GM19372 (cell line): ENCODE measurements around the gene LHX4.

Source experiments
- ATAC-seq: cut with Tn5 transposase; IDR thresholded peaks from one replicate; pipeline ENCODE4 v1.9.1; 2021; ENCODE audit warnings: mild to moderate bottlenecking, low read depth, moderate library complexity; ENCODE audit not compliant: unreplicated experiment

LHX4 gene

DNA sequence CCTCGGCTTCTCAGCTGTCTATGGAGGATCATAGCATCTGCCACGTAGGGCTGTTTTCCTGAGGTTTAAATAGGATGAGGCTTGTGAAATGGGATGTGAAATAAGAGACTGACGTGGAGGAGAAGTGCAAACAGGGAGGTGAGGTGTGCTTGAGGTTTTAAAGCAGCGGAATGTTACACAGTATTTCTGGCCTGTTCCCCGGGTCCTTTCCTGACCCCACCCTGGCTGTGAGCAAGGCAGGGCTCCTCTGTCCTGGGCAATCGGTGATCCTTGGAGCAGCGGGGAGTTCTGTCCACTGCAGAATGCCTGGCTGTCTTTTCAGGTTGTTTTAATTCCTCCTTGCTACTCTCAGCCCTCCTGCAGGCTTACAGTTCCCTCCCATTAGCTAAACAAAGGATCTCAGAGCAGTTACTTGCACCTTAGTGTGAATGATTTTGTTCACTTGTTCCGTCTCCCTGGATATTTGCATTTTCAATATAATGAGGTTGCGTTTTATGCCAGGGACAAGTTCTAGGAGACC lies 38.6 kb downstream of the LHX4 start:
- ATAC-seq = no peak

DNA sequence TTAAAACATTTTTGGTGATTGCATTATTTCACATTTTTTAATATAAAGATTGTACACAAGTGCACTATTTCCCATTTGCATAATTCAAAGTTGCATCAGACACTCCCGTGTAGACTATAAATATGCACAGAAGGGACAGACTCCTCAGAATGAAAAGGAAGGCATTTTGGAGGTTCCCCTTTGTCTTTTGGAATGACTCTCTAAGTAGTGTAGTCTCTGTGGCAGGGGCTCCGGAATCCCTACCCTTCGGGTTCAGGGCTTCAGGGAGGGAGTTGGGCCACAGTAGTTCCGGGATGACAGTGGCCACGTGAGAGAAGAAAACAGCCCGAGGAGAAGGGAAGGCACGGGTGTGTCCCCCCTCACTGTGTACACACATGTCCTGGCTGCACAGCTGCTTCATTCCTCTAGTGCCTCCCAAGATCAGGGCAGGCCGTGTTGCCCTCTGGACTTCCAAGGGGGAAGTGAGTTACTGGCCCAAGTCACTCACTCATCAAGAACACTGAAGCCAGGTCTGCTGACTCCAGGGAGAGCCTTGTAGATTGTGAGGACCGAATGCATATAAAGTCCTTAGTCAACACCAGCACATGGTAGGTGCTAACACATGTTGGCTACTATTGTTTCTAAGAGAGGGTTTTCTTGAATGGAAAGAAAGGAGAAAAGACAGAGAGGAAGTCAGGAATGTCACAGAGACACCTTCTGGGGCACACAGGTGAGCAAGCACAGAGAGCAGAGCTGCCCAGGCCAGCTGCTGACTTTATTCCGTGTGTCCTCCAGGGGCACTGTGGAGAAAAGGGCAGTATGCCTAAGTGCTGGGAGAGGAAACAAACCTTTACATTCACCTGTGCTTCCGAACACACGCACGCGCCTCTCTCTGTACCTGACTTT lies 39.8 kb downstream of the LHX4 start:
- no peak for ATAC-seq

DNA sequence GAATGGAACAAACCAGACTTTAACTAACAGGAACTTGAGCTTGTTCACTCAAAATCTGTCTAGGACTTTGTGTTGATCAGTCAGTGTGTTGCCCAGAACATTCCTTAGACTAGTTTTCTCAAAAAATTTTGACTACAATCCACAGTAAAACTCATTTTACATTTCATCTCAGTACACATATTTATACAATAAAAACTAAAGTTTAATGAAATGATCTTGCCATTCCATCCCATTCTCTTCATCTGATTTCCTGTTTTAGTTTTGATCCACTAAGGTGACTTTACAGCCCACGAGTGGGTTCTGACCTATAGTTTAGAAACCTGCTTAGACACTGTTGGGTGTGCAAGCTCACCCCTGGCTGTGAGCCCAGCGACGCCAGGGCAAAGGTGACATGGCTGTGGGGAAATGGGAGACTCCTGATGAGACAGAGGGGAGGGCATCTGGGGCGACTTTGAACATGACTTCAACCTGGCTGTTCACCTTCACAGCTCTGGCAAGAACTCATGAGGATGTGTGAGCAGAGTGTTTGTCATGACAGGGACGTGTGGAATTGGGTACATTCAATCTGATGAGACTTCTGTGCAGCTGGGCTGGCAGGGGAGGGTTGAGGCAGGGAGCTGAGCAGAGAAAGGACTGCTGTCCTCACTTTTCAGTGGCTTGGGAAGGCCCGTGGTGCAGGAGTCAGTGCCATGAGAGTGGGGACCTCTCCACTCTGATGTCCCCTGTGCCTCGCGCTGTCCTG lies 40.6 kb downstream of the LHX4 start:
- no peak for ATAC-seq

DNA sequence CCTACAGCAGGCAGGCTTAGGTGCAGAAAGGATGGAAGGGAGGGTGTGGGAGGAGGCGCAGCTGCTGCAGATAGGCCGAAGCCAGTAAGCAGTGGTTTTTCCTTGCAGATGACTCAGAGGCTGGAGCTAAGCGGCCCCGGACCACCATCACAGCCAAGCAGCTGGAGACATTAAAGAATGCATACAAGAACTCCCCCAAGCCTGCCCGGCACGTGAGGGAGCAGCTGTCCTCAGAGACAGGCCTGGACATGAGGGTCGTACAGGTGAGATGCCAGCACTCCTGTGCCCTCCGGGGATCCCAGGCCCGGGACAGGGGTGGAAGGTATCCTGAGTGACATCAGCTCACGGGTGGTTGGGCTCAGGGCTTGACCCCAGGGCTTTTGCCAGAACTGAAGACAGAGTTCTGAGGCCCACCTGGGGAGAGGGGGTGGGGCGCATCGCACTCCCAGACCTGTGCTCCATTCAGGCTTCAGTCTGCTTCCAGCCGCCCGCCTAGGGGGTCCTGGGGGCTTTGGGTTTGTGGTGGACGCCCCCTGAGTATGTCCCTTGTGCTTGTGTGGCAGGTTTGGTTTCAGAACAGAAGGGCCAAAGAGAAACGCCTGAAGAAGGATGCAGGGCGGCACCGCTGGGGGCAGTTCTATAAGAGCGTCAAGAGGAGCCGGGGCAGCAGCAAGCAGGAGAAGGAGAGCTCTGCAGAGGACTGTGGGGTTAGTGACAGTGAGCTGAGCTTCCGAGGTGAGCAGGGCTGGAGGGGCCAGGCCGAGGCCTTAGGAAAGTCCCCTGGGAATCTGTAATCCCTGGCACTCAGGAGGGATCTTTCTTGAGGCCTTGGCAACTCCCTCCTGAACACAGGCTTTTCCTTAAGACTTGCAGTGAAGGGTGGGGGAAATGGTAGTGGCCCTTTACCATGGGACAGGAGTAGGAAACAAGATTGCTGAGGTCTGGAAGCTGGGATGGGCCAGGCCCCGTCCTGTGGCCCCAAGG lies 41.5 kb downstream of the LHX4 start:
- ATAC-seq = no peak

DNA sequence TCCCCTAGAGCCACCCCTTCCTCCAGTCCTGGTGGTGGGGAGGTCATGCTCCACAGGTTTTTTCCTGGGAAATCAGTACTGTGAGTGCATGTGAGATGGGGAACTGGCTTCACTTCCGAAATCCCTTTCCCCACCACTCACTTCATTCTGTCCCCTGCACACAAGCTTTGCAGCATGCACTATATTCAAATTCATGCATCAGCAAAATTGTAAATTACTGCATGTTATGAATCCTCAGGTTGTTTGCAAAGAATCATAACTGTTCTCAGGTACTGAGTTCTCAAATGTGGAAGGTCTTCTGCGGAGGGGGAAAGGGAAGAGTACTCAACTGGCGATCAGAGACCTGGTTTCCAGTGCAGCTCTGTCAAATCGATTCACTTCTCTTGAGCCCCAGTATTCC lies 42.3 kb downstream of the LHX4 start:
- no peak for ATAC-seq

DNA sequence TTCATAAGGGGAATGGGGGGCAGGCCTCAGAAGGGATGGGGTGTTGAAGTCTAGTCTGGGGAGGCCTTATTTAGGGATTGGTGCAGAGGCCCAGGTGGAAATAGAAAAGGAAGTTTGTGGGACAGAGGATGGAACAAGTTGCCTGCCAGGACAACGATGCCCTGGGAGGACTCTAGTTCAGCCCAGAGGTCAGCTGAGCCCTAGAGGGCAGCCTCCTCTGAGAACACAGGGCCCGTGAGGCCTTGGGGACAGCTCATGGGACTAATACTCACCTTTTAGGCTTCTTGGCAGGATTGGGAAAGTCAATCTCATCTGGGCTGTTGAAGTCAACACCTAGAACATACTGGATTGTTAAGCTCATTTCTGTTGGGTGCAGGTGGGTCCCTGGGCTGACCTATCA lies 43.0 kb downstream of the LHX4 start:
- ATAC-seq = no peak

DNA sequence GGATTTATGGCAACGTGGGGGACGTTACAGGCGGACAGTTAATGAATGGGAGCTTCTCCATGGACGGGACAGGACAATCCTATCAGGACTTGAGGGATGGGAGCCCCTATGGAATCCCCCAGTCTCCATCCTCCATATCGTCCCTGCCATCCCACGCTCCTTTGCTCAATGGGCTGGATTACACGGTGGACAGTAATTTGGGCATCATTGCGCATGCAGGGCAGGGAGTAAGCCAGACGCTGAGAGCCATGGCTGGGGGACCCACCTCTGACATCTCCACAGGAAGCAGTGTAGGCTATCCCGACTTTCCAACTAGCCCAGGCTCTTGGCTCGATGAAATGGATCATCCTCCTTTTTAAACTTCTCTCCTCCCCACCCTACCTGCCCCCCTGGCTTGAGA lies 44.2 kb downstream of the LHX4 start:
- ATAC-seq = no peak

DNA sequence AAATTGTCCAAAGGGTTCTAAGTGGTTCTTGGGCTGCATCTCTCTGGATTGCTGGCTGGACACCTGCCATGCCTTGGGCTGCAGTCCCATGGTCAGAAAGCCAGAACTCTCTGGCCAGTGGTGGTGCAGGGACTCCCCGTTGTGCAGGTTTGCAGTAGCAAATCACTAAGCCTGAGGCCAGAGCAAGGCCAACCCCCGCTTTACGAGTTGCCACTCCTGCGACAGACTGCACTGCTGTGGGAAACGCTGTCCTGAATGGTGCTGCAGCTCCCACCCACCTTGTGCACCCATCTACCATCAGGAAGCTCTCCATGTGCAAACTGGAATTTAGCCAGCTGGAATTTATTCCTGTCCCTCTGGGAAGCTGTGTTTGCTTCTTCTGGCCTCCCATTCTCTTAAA lies 45.7 kb downstream of the LHX4 start:
- ATAC-seq = no peak

DNA sequence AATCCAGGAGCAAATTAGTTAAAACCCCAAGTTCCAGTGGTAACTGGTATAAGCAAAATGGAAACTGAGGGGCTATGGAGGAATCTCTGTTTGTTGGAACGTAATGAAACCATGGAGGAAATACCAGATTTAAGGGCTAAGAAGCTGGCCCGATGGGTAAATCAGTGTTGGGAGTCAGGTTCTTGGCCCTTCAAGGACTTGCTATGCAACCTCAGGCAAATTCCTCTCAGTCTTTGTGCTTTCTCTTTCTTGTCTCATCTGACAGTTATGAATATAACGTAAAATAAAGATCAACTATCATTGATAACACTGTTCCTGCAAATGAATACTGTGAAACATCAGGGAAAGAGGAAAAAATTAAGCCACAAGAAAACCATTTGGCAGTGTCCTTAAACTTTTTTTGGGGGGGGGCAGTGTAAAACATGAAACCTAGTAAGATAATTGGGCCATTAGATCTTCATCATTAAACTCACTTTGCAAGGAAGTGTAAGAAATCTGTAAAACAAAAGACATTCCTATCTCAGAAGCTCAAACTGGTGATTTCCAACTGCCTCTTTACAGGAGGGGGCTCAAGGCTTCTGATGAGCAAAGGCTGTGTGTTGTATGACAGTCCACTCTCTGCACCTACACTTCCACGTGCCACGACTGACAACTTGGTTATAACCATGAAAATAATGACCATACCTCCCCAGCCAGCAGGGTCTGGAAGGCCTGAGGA lies 47.6 kb downstream of the LHX4 start:
- no peak for ATAC-seq

DNA sequence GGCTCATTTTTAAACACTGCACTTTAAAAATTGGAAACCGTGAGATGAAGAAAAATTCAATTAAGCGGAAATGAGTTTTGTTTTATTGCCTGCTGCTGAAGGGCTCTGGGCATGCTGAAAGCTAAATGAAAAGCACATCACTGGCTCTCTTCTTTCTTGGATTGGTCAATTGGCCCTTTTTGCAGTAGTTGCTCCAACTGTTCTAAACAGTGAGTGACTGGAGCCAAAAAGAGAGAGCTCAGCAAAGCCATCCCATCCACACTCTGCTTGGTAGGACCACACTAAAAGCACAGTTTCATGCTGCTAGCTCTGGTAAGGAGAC lies 48.1 kb downstream of the LHX4 start:
- ATAC-seq = no peak

DNA sequence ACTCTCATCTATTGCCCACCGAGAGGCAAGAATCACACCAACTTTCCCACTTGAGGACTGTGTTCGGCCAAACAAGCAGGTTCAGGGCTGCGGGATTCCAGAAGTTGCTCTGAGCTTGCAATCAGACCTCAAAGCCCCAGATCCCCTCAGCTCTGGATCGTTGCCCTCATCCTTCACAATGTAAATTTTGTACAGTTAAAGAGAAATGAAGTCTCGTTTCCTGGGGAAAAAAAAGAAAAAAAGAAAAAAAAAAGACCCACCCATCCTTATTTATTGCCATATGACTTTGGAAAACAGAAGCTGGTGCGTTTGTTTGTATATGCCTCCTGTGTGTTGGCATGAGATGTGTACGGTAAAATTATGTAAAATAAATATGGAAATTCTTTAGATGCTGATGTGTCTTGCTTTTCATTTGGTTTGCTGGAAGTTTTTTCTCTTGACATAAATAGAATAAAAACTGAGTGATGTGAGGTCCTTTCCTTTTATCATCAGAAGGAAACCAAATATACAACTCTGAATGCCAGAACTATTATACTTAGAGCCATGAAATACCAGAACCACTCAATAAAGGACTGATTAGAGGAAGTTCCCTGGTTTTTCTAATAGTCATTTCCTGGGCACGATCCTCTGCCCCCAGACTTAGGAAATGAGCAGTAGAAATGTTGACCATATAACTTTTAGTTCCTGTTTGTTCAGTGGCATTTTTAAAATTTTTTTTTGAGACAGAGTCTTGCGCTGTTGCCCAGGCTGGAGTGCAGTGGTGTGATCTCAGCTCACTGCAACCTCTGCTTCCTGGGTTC lies 48.7 kb downstream of the LHX4 start:
- ATAC-seq = no peak

DNA sequence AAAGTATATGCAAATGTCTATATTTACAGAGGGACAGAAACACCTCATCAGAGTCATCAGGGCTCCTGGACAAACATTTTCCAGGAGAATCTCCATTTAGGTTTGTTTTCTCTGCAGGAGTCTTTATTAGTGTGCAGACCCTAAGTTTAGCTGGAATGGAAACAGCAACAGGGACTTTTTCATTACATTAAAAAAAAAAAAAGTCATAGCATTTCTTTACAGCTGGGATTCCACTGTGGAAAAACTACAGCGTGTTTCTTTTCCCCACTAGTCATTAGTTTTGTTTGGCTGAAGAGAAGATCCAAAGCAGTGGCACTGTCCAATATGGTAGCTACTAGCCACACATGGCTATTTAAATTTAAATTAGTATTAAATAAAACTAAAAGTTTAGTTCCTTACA lies 49.6 kb downstream of the LHX4 start:
- no peak for ATAC-seq

DNA sequence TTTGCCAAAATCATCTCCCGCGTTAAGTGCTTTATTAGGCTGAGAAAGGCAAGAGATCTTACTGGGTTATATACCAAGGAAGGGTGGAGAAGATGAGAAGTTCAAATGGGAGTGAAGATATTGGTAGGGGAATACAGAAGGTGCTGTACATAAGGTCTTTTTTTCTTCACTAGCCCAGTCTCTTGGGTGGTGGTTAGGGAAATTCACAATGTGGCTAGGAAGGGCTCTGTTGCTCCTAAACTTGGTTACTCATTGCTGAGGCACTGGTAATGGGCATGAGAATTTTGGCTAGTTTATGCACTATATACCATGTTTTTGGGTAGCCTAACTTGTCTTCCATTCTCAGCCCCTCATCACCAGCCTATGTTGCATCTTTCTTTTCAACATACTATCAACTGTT lies 50.6 kb downstream of the LHX4 start:
- ATAC-seq = no peak

DNA sequence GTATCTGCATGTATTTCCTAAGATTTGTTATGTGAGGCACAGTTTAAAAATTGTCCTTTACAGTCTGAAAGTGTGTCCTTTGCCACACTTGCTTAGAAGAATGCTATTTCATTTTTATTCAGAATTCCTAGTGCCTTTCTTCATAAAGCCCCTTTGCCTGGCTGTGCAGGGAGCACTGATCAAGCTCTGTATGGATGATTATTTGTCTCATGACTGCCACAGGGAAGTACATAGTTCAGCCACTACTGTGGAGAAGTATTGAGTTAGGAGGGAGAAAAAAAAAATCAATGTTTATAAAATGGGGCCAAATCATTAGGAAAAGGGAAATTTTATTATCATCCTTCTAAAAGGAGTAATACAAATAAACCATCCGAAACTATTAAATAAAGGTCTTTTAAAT lies 51.4 kb downstream of the LHX4 start:
- no peak for ATAC-seq

DNA sequence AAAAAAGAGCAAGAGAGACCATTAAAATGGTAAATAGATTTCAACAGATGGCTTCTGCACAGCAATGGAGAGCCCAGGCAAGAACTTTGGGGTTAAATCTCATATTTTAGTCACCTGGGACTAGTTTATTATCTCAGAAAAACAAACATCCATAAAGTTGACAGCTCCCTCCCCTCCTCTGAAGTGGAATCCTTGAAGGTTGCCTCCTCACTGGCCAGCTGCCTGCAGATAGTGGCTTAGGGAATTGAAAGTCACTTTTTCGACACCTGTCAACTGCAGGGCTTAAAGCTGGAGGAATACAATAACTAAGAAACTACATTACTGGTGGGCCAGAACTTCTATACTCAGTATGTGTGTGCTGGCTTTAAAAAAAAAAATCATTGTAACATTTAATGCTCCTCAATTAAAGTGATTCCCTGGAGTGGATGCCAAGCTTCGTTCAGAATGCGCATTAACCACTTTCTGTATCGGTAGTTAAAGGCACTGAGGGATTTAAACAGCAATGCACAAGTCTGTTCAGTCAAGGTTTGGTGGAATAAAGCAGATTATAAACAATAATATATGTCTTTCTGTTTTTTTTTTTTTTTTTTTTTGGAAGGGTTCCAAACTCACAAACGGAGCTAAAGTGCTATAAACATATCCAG lies 52.5 kb downstream of the LHX4 start:
- ATAC-seq = no peak

DNA sequence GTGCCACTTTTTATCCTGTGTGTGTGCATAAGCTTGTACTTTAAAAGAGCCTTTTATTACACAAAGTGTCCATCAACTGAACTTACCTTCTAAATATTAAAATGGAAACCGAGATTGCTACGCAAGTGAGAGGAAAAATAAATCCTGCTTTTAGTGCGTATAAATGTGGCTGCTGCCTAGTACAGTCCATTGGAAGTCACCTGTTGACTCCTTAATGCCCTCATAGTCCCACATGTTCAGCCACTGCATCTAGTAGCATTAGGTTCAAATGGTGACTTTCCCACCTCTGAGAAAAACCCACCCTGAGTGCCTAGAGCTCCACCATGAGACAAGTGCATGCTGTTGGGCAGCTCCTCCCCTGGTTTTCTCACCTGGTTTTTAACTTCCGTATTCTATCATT lies 53.0 kb downstream of the LHX4 start:
- ATAC-seq = no peak

DNA sequence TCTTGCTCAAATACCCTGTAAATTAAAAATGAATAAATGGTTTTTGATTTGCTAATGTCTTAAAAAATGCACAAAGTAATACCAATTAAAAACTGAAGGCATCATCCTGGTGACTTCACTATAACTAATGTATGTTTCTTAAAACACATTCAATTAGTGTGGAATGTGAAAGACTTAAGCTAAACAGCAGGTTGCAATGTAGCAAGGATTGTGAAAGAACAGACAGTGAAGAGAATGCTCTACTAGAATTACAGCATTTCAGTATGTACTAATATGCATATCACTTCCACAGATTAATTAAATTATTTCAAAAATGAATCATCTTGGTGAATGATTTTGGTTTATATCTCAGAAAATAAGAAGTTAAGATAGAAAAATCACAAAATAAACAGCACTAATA lies 56.4 kb downstream of the LHX4 start:
- ATAC-seq = no peak

DNA sequence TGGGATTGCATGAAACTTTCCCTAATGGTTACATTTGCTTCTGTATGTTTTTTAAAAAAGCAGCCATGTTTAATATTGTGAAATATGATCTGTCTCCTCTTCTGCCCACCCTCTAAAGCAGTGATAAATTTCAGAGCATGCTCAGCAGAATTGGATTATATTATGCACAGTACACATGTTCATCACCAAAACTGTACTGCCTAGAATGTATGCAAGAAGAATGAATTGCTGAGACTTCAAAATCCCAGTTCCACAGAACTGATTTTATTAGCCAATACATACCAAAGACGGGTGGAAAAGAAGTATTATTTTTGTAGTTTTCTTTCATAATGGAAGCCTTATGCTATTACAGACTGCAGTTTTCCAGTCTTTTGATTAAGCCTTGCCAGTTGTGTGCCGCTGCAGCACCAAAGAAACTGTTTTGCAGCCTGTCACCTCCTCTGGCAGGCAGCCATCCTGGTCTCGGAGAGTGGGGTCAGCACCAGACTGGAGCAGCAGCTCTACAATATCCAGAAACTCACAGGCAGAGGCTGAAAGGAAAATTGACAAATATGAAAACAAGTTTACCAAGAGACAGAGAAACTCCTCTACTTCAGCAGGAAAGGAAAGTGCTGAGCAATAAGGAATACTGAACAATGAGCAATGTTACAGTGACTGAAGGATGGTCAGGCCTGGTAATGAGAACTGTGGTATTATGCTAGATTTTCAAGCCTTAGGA lies 58.1 kb downstream of the LHX4 start:
- no peak for ATAC-seq
